Measurements from ENCODE around the gene MCC. TPM values are rescaled to one million over a fixed set of nuclear protein-coding genes. Genes with fewer than 3 reads are reported as not detected.
A peak's percentile ranks its signal among the peaks of the same experiment; 100 is the strongest.

MCC gene
- total and polyA plus RNA-seq, 9 donors = 29.8 to 262 (median 108) TPM

DNA sequence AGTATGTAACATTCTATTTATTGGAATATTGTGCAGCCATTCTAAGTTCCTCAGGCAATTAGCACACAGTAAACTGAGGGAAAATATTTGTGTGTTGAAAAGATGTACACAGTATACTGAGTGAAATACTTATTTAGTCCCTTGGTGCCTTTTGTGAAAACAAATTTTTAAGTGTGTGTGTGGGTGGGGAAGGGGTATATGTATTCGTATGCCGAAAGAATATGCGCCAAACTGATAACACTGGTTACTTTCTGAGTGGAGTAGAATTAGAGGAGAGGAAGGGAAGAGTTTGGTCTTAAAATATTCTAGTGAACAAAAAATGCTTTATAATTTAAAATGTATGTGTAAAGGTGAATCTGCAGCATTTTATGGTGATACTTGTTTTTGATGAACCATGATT is 508.5 kb downstream of the MCC start:
- Histone ChIP-seq H3K4me1 (ENCODE audit: insufficient read depth) (peaks cover 9% of the 10 kb centered on the region), H3K36me3 (no peaks in the 10 kb centered on the region), H3K27ac (no peak overlapping the region), H3K4me3 (no peak overlapping the region), H3K27me3 (no peaks in the 10 kb centered on the region), H3K9me3 (no peaks in the 10 kb centered on the region)
- intact Hi-C loops (cut with DNase I) = loop anchor here in 1 of 4 donors (10.0 kb wide), 1 partner anchor 65 kb away; no protein-coding TSS in a partner anchor
- TF ChIP-seq, protein P1, sequence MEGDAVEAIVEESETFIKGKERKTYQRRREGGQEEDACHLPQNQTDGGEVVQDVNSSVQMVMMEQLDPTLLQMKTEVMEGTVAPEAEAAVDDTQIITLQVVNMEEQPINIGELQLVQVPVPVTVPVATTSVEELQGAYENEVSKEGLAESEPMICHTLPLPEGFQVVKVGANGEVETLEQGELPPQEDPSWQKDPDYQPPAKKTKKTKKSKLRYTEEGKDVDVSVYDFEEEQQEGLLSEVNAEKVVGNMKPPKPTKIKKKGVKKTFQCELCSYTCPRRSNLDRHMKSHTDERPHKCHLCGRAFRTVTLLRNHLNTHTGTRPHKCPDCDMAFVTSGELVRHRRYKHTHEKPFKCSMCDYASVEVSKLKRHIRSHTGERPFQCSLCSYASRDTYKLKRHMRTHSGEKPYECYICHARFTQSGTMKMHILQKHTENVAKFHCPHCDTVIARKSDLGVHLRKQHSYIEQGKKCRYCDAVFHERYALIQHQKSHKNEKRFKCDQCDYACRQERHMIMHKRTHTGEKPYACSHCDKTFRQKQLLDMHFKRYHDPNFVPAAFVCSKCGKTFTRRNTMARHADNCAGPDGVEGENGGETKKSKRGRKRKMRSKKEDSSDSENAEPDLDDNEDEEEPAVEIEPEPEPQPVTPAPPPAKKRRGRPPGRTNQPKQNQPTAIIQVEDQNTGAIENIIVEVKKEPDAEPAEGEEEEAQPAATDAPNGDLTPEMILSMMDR (IDR thresholded peaks at IDR 0.05) = no peak
- TF ChIP-seq EP300 (IDR thresholded peaks at IDR 0.05) = no peak
- TF ChIP-seq POLR2A (IDR thresholded peaks at IDR 0.05) = no peak
- no peak for DNase-seq
- 47 to 62% (median 60%) methylated on average over 3 of the region's 3 CpGs for WGBS, 3 donors

DNA sequence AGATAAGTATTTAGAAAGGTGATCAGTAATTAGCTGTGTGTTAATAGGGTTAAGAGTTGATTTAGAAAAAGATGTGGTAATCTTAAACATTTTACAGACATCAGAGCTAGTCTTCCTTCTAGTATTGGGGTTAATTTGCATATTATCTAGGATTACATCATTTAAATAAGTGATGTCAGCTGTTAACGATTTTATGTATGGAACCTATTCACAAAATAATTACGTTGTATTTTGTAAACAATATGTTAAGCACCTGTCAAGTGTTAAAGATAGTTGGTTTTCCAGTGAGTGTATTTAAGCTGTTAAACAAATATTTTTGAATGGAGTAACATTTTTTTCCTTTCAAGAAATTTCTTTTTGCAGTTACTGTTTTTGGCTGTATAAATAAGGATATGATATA is 509.4 kb downstream of the MCC start:
- WGBS, 3 donors = 10 to 21% (median 15%) methylated on average over 2 of the region's 2 CpGs
- intact Hi-C loops (cut with DNase I) = loop anchor here in 1 of 4 donors (10.0 kb wide), 1 partner anchor 64 kb away; no protein-coding TSS in a partner anchor

GRCh38 chr5:112977440-112977861 is 510.8 kb downstream of the MCC start:
- H3K9me3 ChIP-seq = no peaks in the 10 kb centered on the region
- TF ChIP-seq EP300 (IDR thresholded peaks at IDR 0.05) (no peak), POLR2A (IDR thresholded peaks at IDR 0.05) (no peak)
- TF ChIP-seq, protein P1 (IDR thresholded peaks at IDR 0.05) = no peak
- intact Hi-C loops (cut with DNase I) = loop anchor here in 1 of 4 donors (10.0 kb wide), 1 partner anchor 63 kb away; no protein-coding TSS in a partner anchor

More for the DNA sequence above, 509.4 kb downstream of the MCC start:
- no peak overlapping the region for H3K4me3 ChIP-seq
- no peaks in the 10 kb centered on the region for H3K9me3 ChIP-seq
- TF ChIP-seq POLR2A (IDR thresholded peaks at IDR 0.05) (no peak), EP300 (IDR thresholded peaks at IDR 0.05) (no peak)
- TF ChIP-seq, protein P1 (IDR thresholded peaks at IDR 0.05) = no peak
- DNase-seq = no peak
- peaks cover 9% of the 10 kb centered on the region for H3K4me1 ChIP-seq (ENCODE audit: insufficient read depth)
- H3K27me3 ChIP-seq = no peaks in the 10 kb centered on the region
- H3K36me3 ChIP-seq = no peaks in the 10 kb centered on the region
- H3K27ac ChIP-seq = no peak overlapping the region

GRCh38 chr5:112976432-112977309 is 511.6 kb downstream of the MCC start, which contains the start of gene DCP2:
Gene DCP2, plus strand, starts transcription at chr5:112976798. Its CDS starts 136 bp downstream, at chr5:112976934.
- H3K9me3 ChIP-seq = no peaks in the 10 kb centered on the region
- intact Hi-C loops (cut with DNase I) = loop anchor here in 1 of 4 donors (10.0 kb wide), 1 partner anchor 62 kb away; no protein-coding TSS in a partner anchor
- H3K27ac ChIP-seq = peak within 1 kb of the TSS; percentile 69 to 85
- H3K4me3 ChIP-seq = peak within 1 kb of the TSS; percentile 85
- TF ChIP-seq EP300 (IDR thresholded peaks at IDR 0.05) = no peak
- peak; percentile 71 for TF ChIP-seq POLR2A (IDR thresholded peaks at IDR 0.05)
- TF ChIP-seq, protein P1 (IDR thresholded peaks at IDR 0.05) = no peak
- H3K4me1 ChIP-seq (ENCODE audit: insufficient read depth) = peaks cover 7% of the 10 kb centered on the region
- WGBS, 3 donors = 0 to 1% (median 1%) methylated on average over 69 to 75 of the region's 75 CpGs
- DNase-seq = peak; percentile 94 to 96 (median 95)
- no peaks in the 10 kb centered on the region for H3K36me3 ChIP-seq
- no peaks in the 10 kb centered on the region for H3K27me3 ChIP-seq

More at GRCh38 chr5:112977440-112977861, 510.8 kb downstream of the MCC start:
- Histone ChIP-seq H3K4me3 (peak overlapping the region; percentile 85), H3K4me1 (ENCODE audit: insufficient read depth) (peaks cover 9% of the 10 kb centered on the region), H3K36me3 (no peaks in the 10 kb centered on the region), H3K27ac (peak overlapping the region in 1 of 2 donors; percentile 85), H3K27me3 (no peaks in the 10 kb centered on the region)
- WGBS, 3 donors = 0 to 1% (median 1%) methylated on average over 16 of the region's 16 CpGs
- no peak for DNase-seq

All from ovary (tissue), 9 donors.